ENCODE data around the gene TRIM37. TPM values are rescaled to one million over a fixed set of nuclear protein-coding genes. Genes with fewer than 3 reads are reported as not detected.

The TRIM37 gene
- total and polyA plus RNA-seq, 4 donors: 5.4 to 12.9 (median 8.1) TPM

DNA sequence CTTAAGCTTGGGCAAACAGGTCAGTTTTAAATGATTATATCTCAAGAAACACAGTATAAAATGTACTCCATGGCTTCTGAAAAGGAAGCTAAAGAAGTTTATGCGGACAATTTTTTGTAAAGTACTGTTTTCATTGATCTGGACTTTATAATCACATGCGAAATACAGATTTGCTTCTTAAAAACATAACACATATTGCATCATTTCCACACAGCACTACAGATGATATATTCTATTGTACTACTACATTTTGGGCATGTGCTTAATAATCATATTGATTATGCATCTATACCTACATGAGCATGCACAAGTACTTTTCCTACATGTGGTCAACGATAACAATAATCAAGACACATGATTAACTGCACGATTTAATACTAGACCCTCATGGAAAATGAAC lies 22.5 kb downstream of the TRIM37 start (continued):
- TF ChIP-seq, protein P1, sequence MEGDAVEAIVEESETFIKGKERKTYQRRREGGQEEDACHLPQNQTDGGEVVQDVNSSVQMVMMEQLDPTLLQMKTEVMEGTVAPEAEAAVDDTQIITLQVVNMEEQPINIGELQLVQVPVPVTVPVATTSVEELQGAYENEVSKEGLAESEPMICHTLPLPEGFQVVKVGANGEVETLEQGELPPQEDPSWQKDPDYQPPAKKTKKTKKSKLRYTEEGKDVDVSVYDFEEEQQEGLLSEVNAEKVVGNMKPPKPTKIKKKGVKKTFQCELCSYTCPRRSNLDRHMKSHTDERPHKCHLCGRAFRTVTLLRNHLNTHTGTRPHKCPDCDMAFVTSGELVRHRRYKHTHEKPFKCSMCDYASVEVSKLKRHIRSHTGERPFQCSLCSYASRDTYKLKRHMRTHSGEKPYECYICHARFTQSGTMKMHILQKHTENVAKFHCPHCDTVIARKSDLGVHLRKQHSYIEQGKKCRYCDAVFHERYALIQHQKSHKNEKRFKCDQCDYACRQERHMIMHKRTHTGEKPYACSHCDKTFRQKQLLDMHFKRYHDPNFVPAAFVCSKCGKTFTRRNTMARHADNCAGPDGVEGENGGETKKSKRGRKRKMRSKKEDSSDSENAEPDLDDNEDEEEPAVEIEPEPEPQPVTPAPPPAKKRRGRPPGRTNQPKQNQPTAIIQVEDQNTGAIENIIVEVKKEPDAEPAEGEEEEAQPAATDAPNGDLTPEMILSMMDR (IDR thresholded peaks at IDR 0.05; ENCODE audit: low read depth, low read length, missing input control): no peak
- TF ChIP-seq NR2F2 (IDR thresholded peaks at IDR 0.05) (no peak), JUND (IDR thresholded peaks at IDR 0.05) (no peak), EGR1 (IDR thresholded peaks at IDR 0.05; ENCODE audit: low read depth in 2 of 2) (no peak)

DNA sequence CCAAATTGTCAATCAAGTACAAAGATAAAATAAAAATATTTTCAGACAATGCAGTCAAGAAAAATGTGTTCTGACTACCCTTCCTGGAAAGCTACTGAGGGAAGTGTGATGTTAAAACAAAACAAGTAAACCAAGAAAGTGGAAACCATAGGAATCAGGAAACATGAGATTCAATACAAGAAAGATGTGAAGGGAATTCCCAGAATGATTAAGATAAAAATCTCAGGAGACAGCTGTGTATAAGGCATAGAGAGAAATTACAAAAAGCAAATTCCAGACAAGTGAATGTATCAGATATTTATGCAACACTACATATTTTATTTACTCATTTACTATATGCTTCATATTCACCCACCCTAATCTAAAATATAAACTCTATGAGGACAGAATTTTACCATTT lies 32.2 kb downstream of the TRIM37 start:
- Histone ChIP-seq H3K36me3 (ENCODE audit: control insufficient read depth in 4 of 4, insufficient read depth in 3 of 4, low read depth in 1 of 4, low read length in 3 of 4) (peaks cover 6 to 30% (median 13%) of the 10 kb centered on the region in 4 donors), H3K27me3 (ENCODE audit: control insufficient read depth in 4 of 4, insufficient read depth in 4 of 4, low read length in 3 of 4) (no peaks in the 10 kb centered on the region), H3K4me3 (ENCODE audit: low read depth in 1 of 3, low read length in 3 of 3) (no peak overlapping the region), H3K9me3 (ENCODE audit: control insufficient read depth in 4 of 4, low read length in 3 of 4) (no peaks in the 10 kb centered on the region), H3K4me1 (ENCODE audit: control insufficient read depth in 4 of 4, insufficient read depth in 4 of 4, low read length in 3 of 4) (no peaks in the 10 kb centered on the region), H3K27ac (ENCODE audit: low read depth in 1 of 2, low read length in 2 of 2) (no peak overlapping the region), H3K9ac (ENCODE audit: low read depth in 1 of 2, low read length in 2 of 2) (no peak overlapping the region)
- DNase-seq (ENCODE audit: low spot score): no peak
- TF ChIP-seq ATF3 (IDR thresholded peaks at IDR 0.05): no peak
- TF ChIP-seq FOXA1 (IDR thresholded peaks at IDR 0.05): no peak
- no peak for TF ChIP-seq YY1 (IDR thresholded peaks at IDR 0.05)
- no peak for TF ChIP-seq MAX (IDR thresholded peaks at IDR 0.05)
- no peak for TF ChIP-seq GABPA (IDR thresholded peaks at IDR 0.05 in 1 of 2, conservative IDR thresholded peaks at IDR 0.05 in 1 of 2)
- TF ChIP-seq RXRA (IDR thresholded peaks at IDR 0.05): no peak
- TF ChIP-seq TAF1 (conservative IDR thresholded peaks at IDR 0.05): no peak
- TF ChIP-seq FOXA2 (IDR thresholded peaks at IDR 0.05): no peak
- no peak for TF ChIP-seq SP1 (IDR thresholded peaks at IDR 0.05)
- no peak for TF ChIP-seq RAD21 (IDR thresholded peaks at IDR 0.05)
- no peak for TF ChIP-seq EGR1 (IDR thresholded peaks at IDR 0.05; ENCODE audit: low read depth in 2 of 2)
- TF ChIP-seq, protein P2, sequence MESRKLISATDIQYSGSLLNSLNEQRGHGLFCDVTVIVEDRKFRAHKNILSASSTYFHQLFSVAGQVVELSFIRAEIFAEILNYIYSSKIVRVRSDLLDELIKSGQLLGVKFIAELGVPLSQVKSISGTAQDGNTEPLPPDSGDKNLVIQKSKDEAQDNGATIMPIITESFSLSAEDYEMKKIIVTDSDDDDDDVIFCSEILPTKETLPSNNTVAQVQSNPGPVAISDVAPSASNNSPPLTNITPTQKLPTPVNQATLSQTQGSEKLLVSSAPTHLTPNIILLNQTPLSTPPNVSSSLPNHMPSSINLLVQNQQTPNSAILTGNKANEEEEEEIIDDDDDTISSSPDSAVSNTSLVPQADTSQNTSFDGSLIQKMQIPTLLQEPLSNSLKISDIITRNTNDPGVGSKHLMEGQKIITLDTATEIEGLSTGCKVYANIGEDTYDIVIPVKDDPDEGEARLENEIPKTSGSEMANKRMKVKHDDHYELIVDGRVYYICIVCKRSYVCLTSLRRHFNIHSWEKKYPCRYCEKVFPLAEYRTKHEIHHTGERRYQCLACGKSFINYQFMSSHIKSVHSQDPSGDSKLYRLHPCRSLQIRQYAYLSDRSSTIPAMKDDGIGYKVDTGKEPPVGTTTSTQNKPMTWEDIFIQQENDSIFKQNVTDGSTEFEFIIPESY (IDR thresholded peaks at IDR 0.05): no peak
- no peak for TF ChIP-seq HNF4G (IDR thresholded peaks at IDR 0.05)
- TF ChIP-seq, protein P1 (IDR thresholded peaks at IDR 0.05; ENCODE audit: low read depth, low read length, missing input control): no peak
- TF ChIP-seq JUND (IDR thresholded peaks at IDR 0.05): no peak
- TF ChIP-seq, protein P3, sequence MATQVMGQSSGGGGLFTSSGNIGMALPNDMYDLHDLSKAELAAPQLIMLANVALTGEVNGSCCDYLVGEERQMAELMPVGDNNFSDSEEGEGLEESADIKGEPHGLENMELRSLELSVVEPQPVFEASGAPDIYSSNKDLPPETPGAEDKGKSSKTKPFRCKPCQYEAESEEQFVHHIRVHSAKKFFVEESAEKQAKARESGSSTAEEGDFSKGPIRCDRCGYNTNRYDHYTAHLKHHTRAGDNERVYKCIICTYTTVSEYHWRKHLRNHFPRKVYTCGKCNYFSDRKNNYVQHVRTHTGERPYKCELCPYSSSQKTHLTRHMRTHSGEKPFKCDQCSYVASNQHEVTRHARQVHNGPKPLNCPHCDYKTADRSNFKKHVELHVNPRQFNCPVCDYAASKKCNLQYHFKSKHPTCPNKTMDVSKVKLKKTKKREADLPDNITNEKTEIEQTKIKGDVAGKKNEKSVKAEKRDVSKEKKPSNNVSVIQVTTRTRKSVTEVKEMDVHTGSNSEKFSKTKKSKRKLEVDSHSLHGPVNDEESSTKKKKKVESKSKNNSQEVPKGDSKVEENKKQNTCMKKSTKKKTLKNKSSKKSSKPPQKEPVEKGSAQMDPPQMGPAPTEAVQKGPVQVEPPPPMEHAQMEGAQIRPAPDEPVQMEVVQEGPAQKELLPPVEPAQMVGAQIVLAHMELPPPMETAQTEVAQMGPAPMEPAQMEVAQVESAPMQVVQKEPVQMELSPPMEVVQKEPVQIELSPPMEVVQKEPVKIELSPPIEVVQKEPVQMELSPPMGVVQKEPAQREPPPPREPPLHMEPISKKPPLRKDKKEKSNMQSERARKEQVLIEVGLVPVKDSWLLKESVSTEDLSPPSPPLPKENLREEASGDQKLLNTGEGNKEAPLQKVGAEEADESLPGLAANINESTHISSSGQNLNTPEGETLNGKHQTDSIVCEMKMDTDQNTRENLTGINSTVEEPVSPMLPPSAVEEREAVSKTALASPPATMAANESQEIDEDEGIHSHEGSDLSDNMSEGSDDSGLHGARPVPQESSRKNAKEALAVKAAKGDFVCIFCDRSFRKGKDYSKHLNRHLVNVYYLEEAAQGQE (IDR thresholded peaks at IDR 0.05): no peak
- no peak for TF ChIP-seq NR2F2 (IDR thresholded peaks at IDR 0.05)
- no peak for TF ChIP-seq HNF4A (conservative IDR thresholded peaks at IDR 0.05)

Data from liver (tissue), 9 donors.